NCI-H2196 treated with DMSO at 0.1 percent for 48 hours (cell line): ENCODE measurements around the gene WDFY1.
"Not testable (repeated sequence)": the region's sequence is repeated elsewhere in the genome, so short reads cannot be mapped to it uniquely, and the experiment has no call there.

Source experiments
- DNase-seq: peaks from one replicate; lab custom pipeline; 2025; ENCODE audit not compliant: unreplicated experiment; lab: John Stamatoyannopoulos, UW

The WDFY1 gene

GRCh38 chr2:223897669-223898330 is 47.3 kb downstream of the WDFY1 start:
- no peak for DNase-seq

GRCh38 chr2:223896833-223897311 is 48.3 kb downstream of the WDFY1 start:
- DNase-seq, result no peak

GRCh38 chr2:223894968-223895367 is 50.2 kb downstream of the WDFY1 start:
- no peak for DNase-seq

- no peak for DNase-seq
Observed at GRCh38 chr2:223894009-223894408, 51.1 kb downstream of the WDFY1 start.

DNA sequence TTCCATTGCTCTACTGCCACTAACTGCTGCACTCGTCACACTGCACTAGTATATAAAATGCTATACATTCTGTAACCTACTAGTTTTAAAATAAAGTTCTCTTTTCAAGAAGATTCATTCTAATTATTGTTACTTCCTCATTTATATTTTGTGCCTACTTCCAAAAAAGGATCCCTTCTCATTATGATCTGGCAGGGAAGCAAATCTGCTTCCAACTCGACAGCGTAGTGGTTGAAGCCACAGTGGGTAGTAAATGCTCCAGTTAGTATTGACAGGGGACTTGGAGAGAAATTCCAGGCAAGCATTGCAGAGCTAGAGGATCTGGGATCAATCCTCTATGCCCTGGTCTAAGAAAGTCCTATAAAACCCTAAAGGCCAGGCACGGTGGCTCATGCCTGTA is 54.4 kb downstream of the WDFY1 start:
- DNase-seq, result no peak

GRCh38 chr2:223889229-223889628 is 55.9 kb downstream of the WDFY1 start:
- no peak for DNase-seq

DNA sequence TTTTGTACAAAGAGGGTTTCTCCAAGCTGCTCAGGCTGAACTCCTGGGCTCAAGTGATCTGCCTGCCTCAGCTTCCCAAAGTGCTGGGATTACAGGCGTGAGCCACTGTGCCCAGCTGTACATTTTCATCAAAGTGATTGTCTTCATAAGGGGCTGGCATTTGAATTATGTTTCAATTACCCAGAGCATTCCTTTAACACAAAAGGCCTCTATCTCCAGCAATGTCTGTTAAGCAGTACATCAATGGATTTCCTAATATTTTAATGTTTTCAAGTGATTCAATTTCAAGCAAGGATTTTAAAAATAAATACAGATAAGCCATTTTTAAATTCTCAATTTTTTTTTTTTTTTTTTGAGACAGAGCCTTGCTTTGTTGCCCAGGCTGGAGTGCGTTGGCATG is 56.9 kb downstream of the WDFY1 start:
- DNase-seq, result no peak

DNA sequence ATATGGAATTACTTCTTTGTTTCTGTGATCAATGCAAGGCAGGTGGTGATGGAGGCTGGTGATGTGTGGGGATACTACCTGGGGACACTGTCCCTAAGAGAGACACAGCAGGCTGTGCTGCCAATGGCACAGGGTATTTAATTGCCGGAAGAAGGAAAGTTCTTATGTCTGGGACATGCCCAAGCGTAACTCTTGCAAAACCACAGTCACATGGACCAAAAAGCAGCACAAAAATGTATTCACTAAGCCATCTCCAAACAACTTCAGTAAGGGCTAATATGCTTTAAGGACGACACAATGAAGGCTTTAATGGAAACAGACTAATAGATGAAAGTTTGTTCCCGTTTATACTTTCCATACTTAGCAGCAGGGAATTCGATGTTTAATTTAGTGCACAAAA is 58.0 kb downstream of the WDFY1 start:
- DNase-seq, result no peak

GRCh38 chr2:223886726-223887125 is 58.4 kb downstream of the WDFY1 start:
- no peak for DNase-seq

GRCh38 chr2:223884399-223884798 is 60.7 kb downstream of the WDFY1 start:
- no peak for DNase-seq

DNA sequence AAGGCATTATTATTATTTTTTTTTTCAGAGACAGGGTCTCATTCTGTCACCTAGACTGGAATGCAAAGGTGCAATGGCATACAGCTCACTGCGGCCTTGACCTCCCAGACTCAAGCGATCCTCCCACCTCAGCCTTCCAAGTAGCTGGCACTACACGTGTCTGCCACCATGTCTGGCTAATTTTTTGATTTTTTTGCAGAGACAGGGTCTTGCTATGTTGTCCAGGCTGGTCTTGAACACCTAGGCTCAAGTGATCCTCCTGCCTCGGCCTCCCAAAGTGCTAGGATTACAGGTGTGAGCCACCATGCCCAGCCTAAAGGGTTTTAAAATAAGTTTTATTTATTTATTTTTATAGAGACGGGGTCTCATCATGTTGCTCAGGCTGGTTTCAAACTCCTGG is 62.4 kb downstream of the WDFY1 start:
- no peak for DNase-seq

DNA sequence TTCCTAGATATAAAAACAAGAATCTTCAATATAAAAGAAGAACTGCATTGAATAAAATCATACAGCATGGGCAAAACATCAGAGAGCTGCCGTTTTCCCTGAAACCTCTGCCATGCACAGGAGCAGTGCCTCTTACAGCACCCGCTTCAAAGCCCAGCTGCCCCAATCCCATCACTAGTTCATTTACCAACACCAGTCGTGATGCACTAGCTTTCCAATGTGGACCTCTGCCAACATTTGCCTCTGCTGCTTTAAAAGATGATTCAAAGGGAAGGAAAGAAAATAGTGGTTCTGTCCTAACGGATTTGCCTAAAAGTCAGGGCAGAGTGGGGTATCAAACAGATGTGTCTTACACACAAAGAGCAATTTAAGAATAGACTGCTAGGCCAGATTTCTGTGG is 64.3 kb downstream of the WDFY1 start:
- DNase-seq, result no peak

DNA sequence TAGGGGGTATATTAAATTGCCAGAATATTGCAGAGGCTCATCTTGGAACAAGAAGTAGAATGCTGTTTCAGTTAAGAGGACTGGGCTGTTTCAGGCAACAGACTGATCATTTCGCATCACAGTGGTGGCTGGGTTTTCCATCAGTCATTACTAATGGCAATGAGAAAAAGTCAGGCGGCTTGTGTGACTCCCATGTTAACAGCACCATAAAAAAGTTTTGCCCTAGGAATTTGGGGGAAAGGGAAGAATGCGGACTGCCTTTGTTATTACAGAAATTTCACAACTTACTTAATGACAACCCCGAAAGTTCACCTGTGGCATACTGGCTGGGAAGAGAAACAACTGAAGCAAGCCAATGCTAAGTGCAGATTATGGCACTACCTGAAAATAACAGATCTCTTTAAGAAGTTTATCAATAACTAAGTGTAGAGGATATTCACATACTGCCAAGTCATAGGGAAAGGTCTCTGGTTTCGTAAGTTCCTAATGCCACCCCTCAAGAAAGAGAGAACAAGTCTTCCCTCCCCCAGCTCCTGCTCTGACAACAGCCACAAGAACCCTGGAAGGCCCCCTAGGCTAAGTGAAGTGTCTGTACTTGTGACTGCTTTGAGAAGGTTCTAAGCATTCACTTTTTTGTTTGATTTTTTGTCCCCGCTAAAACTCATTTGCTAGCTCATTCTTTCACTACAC is 67.3 kb downstream of the WDFY1 start:
- DNase-seq, result no peak

GRCh38 chr2:223873672-223874071 is 71.5 kb downstream of the WDFY1 start:
- no peak for DNase-seq

DNA sequence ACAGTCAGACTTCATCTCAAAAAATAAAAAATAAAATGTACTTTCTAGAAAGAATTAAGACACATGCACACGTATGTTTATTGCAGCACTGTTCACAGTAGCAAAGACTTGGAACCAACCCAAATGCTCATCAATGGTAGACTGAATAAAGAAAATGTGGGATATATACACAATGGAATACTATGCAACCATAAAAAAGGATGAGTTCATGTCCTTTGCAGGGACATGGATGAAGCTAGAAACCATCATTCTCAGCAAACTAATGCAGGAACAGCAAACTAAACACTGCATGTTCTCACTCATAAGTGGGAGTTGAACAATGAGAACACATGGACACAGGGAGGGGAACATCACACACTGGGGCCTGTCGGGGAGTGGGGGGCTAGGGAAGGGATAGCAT is 72.4 kb downstream of the WDFY1 start:
- DNase-seq, result not testable (repeated sequence)

DNA sequence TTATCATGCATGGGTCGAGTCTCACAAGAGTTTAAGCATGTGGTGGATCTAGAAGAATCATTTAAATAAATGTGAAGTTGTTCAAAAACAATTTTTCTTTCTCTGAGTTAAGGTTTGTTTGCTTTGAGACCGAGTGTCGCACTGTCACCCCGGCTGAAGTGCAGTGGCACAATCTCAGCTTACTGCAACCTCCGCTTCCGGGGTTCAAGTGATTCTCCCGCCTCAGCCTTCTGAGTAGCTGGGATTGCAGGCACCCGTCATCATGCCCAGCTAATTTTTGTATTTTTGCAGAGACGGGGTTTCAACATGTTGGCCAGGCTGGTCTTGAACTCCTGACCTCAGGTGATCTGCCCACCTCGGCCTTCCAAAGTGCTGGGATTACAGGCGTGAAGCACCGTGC is 73.5 kb downstream of the WDFY1 start:
- DNase-seq, result not testable (repeated sequence)

GRCh38 chr2:223870840-223871611 is 74.1 kb downstream of the WDFY1 start:
- DNase-seq, result no peak

DNA sequence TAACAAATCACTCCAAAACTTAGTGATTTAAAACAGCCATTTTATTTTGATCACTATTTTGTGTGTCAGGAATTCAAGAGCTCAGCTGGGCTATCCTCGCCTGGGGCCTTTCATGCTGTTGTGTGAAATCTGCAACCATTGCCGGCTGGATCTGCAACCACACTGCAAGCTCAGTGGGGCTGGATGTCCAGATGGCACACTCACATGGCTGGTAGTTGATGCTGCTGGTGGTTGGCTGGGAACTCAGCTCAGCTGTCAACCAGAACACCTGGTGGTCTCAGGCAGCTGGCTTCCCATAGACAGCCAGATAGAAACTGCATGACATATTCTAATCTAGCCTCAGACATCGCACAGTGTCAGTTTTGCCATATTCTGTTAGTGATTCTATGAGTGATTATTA is 77.1 kb downstream of the WDFY1 start:
- DNase-seq, result no peak

DNA sequence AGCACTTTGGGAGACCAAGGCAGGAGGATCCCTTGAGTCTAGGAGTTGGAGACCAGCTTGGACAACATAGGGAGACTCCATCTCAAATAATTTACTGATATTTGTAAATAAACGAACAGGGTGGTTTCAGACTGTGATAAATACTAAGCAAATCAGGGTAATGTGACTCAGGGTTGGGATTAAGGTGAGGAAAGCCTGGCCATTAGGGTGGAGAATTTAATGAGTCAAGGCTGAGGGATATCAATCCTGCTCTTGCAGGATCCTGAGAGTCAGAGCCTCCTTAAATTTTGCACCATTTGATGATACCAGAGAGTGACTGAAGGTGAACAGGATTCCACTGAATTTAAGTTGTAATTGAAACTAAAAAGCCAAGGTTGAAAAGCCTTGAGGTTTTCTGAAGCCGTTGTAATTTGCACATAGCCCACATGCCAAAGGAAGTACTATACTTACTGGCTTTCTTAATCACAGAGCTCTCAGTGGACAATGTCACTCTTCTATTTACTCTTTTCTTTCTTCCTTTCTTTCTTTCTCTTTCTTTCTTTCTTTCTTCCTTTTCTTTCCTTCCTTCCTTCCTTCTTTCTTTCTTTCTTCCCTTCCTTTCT is 79.1 kb downstream of the WDFY1 start:
- no peak for DNase-seq

- DNase-seq, result no peak
Observed at GRCh38 chr2:223865124-223865523, 80.0 kb downstream of the WDFY1 start.

- no peak for DNase-seq
Observed at GRCh38 chr2:223863491-223863890, 81.6 kb downstream of the WDFY1 start.
